IMR-90 (cell line): Measurements from ENCODE around the gene DDIAS. TPM values are rescaled to one million over a fixed set of nuclear protein-coding genes. Genes with fewer than 3 reads are reported as not detected.

ENCODE experiments used
- ATAC-seq: fragments of 200-7000 bp; cut with Tn5 transposase; 2 replicates; pipeline ENCODE4 v1.9.1; 2020; ENCODE audit warnings: low read depth, mild to moderate bottlenecking, moderate library complexity
- BruUV-seq: library from RNA; stranded (reverse); fragments of 400-500 nt; replicated peaks from 2 replicates; lab custom pipeline; 2021; lab: Mats Ljungman, UMichigan
- CTCF ChIA-PET: fragments of 300-600 bp; formaldehyde crosslinking; extraction: SDS; loops from one replicate; lab custom pipeline; 2021; ENCODE audit warnings: antibody characterized with exemption; lab: Yijun Ruan, JAX
- POLR2A ChIA-PET: fragments of 300-600 bp; sonication (Branson Sonifier 250); formaldehyde crosslinking; loops from one replicate; lab custom pipeline; 2022; ENCODE audit warnings: antibody characterized with exemption; ENCODE audit not compliant: unreplicated experiment; lab: Charles Lee
- DNase-seq: peaks from one replicate; pipeline ENCODE4 v3.0.0; 2013
- H2AFZ ChIP-seq: replicated peaks from 2 replicates; pipeline ENCODE3; 2013; ENCODE audit warnings: low read length, mild to moderate bottlenecking; ENCODE audit not compliant: poor library complexity
- H2AK5ac ChIP-seq: 2 replicates; pipeline ENCODE4 v1.6.1; 2013; ENCODE audit warnings: low read depth, low read length, inconsistent platforms
- H2AK9ac ChIP-seq: replicated peaks from 2 replicates; pipeline ENCODE3; 2013; ENCODE audit warnings: mild to moderate bottlenecking, low read depth, low read length, moderate library complexity; ENCODE audit not compliant: poor library complexity
- H2BK120ac ChIP-seq: 2 replicates; pipeline ENCODE4 v1.6.1; 2013; ENCODE audit warnings: low read depth, low read length, inconsistent platforms
- H2BK15ac ChIP-seq: 3 replicates; pipeline ENCODE4 v1.6.1; 2013; ENCODE audit warnings: low read depth, low read length, inconsistent platforms
- H2BK20ac ChIP-seq: 2 replicates; pipeline ENCODE4 v1.6.1; 2013; ENCODE audit warnings: low read depth, mild to moderate bottlenecking, inconsistent platforms, low read length, moderate library complexity
- H2BK5ac ChIP-seq: 2 replicates; pipeline ENCODE4 v1.6.1; 2013; ENCODE audit warnings: mild to moderate bottlenecking, low read depth, low read length, inconsistent platforms; ENCODE audit not compliant: poor library complexity, severe bottlenecking
- H3K14ac ChIP-seq: replicated peaks from 2 replicates; pipeline ENCODE4 v1.6.1; 2013; ENCODE audit warnings: low read depth, low read length, inconsistent platforms
- H3K18ac ChIP-seq: 2 replicates; pipeline ENCODE4 v1.6.1; 2013; ENCODE audit warnings: low read depth, low read length, control low read depth
- H3K23ac ChIP-seq: 2 replicates; pipeline ENCODE4 v1.6.1; 2013; ENCODE audit warnings: low read depth, low read length, inconsistent platforms
- H3K27ac ChIP-seq: 2 replicates; pipeline ENCODE4 v1.5.1; 2013; ENCODE audit warnings: mild to moderate bottlenecking, control low read depth, low read length; ENCODE audit not compliant: insufficient read depth
- H3K27me3 ChIP-seq: 2 replicates; pipeline ENCODE4 v1.6.1; 2013; ENCODE audit warnings: low read length; ENCODE audit not compliant: control insufficient read depth, insufficient read depth
- H3K36me3 ChIP-seq: 2 replicates; pipeline ENCODE4 v1.6.1; 2013; ENCODE audit warnings: low read length, mixed read lengths; ENCODE audit not compliant: control insufficient read depth, insufficient read depth
- H3K4ac ChIP-seq: 2 replicates; pipeline ENCODE4 v1.6.1; 2013; ENCODE audit warnings: low read depth, low read length, inconsistent platforms
- H3K4me1 ChIP-seq: 2 replicates; pipeline ENCODE4 v1.6.1; 2013; ENCODE audit warnings: low read length, mixed read lengths; ENCODE audit not compliant: control insufficient read depth, insufficient read depth
- H3K4me2 ChIP-seq: 2 replicates; pipeline ENCODE4 v1.6.1; 2013; ENCODE audit warnings: low read depth, mild to moderate bottlenecking, control low read depth, low read length, moderate library complexity
- H3K4me3 ChIP-seq: 2 replicates; pipeline ENCODE4 v1.5.1; 2013; ENCODE audit warnings: low read depth, mild to moderate bottlenecking, control low read depth, low read length, moderate library complexity; ENCODE audit not compliant: insufficient read depth
- H3K56ac ChIP-seq: 2 replicates; pipeline ENCODE4 v1.6.1; 2013; ENCODE audit warnings: low read length, inconsistent platforms; ENCODE audit not compliant: insufficient read depth; ENCODE audit errors: extremely low read depth
- H3K79me1 ChIP-seq, 2 experiments: 2 replicates each; pipeline ENCODE4 v1.6.1; 2013; ENCODE audit warnings: low read length in 2 of 2, inconsistent platforms in 1 of 2, low read depth in 1 of 2
- H3K9ac ChIP-seq: 2 replicates; pipeline ENCODE4 v1.6.1; 2013; ENCODE audit warnings: low read depth, low read length, control low read depth
- H3K9me1 ChIP-seq: 2 replicates; pipeline ENCODE4 v1.6.1; 2013; ENCODE audit warnings: low read length, inconsistent platforms; ENCODE audit not compliant: insufficient read depth
- H3K9me3 ChIP-seq: 2 replicates; pipeline ENCODE4 v1.6.1; 2013; ENCODE audit warnings: low read length; ENCODE audit not compliant: control insufficient read depth, insufficient read depth
- H4K20me1 ChIP-seq: 2 replicates; pipeline ENCODE4 v1.6.1; 2013; ENCODE audit warnings: low read length, inconsistent platforms; ENCODE audit not compliant: insufficient read depth
- H4K5ac ChIP-seq: 2 replicates; pipeline ENCODE4 v1.6.1; 2013; ENCODE audit warnings: mild to moderate bottlenecking, low read depth, low read length, control low read depth
- H4K8ac ChIP-seq, 2 experiments: 2 replicates each; pipeline ENCODE4 v1.6.1; 2013; ENCODE audit warnings: low read depth in 2 of 2, low read length in 2 of 2, control low read depth in 1 of 2, inconsistent platforms in 1 of 2
- H4K91ac ChIP-seq: 2 replicates; pipeline ENCODE4 v1.6.1; 2013; ENCODE audit warnings: low read depth, low read length, inconsistent platforms; ENCODE audit not compliant: insufficient read depth
- CEBPB ChIP-seq: IDR thresholded peaks from 2 replicates; pipeline ENCODE4 v1.6.1; 2012; ENCODE audit warnings: low read depth, low read length, improper control_type of control experiment
- CHD1 ChIP-seq: IDR thresholded peaks from 2 replicates; pipeline ENCODE4 v1.6.1; 2012; ENCODE audit warnings: low read depth, low read length, improper control_type of control experiment
- ELK1 ChIP-seq: fragments of 150-350 bp; IDR thresholded peaks from 2 replicates; pipeline ENCODE4 v1.6.1; 2016; ENCODE audit warnings: low read depth, mild to moderate bottlenecking, low read length, moderate library complexity, borderline replicate concordance
- FOS ChIP-seq: fragments of 150-350 bp; IDR thresholded peaks from 2 replicates; pipeline ENCODE4 v1.6.1; 2016; ENCODE audit warnings: low read depth, low read length
- MAFK ChIP-seq: IDR thresholded peaks from 2 replicates; pipeline ENCODE4 v1.6.1; 2012; ENCODE audit warnings: low read depth, low read length, improper control_type of control experiment
- MAZ ChIP-seq: IDR thresholded peaks from 2 replicates; pipeline ENCODE4 v1.6.1; 2012; ENCODE audit warnings: low read depth, mild to moderate bottlenecking, low read length, improper control_type of control experiment, moderate library complexity, borderline replicate concordance
- MXI1 ChIP-seq: IDR thresholded peaks from 2 replicates; pipeline ENCODE4 v1.6.1; 2012; ENCODE audit warnings: low read depth, mild to moderate bottlenecking, low read length, moderate library complexity, borderline replicate concordance
- NFE2L2 ChIP-seq: fragments of 150-350 bp; IDR thresholded peaks from 2 replicates; pipeline ENCODE4 v1.6.1; 2016; ENCODE audit warnings: low read depth, mild to moderate bottlenecking, low read length
- POLR2A ChIP-seq: IDR thresholded peaks from 2 replicates; pipeline ENCODE4 v1.6.1; 2012; ENCODE audit warnings: mild to moderate bottlenecking, low read depth, low read length
- RAD21 ChIP-seq: IDR thresholded peaks from 2 replicates; pipeline ENCODE4 v1.6.1; 2012; ENCODE audit warnings: low read length, improper control_type of control experiment
- RFX5 ChIP-seq: IDR thresholded peaks from 2 replicates; pipeline ENCODE4 v1.8.0; 2012; ENCODE audit warnings: low read depth, mild to moderate bottlenecking, low read length, moderate library complexity
- SMC3 ChIP-seq: fragments of 150-350 bp; IDR thresholded peaks from 2 replicates; pipeline ENCODE4 v1.6.1; 2016; ENCODE audit warnings: low read depth, mild to moderate bottlenecking, antibody characterized with exemption, low read length, moderate library complexity
- WGBS, 2 experiments: methylation state at CpG; one replicate each; pipeline versions ENCODE4 v1.1.5 to v1.1.7; 2013; ENCODE audit warnings: missing lambda C conversion rate in 2 of 2; ENCODE audit not compliant: insufficient read length in 1 of 2; ENCODE audit errors: extremely low coverage in 2 of 2; 5-methylcytosine and 5-hydroxymethylcytosine counted together
- dilution Hi-C: fragments of 300-500 bp; cut with HindIII; formaldehyde crosslinking; loops from one replicate; pipeline ENCODE4 v1.14.3; 2018; ENCODE audit warnings: low sequenced_read_pairs; ENCODE audit not compliant: unreplicated experiment
- in situ Hi-C: fragments of 300-500 bp; cut with MboI; formaldehyde crosslinking; loops from 3 replicates; pipeline ENCODE4 v1.14.3; 2019; ENCODE audit warnings: low sequenced_read_pairs, inconsistent platforms, mixed read lengths
- intact Hi-C: fragments of 100-400 bp; cut with micrococcal nuclease; formaldehyde crosslinking; loops from 2 replicates; pipeline ENCODE4 v1.10.0; 2022
- polyA plus RNA-seq, 3 experiments: library from polyadenylated mRNA; depleted of rRNA; stranded (reverse); fragments of >200 nt; gene quantifications; 2 replicates each; pipeline ENCODE4 v1.2.3, GENCODE V29; 2012; ENCODE audit warnings: low replicate concordance in 1 of 3
- total RNA-seq: library from RNA; depleted of rRNA; stranded (reverse); fragments of >200 nt; gene quantifications from 2 replicates; pipeline ENCODE4 v1.2.3, GENCODE V29; 2012
- TF ChIP-seq, protein P1 (sequence below): fragments of 150-350 bp; IDR thresholded peaks from 2 replicates; pipeline ENCODE4 v1.6.1; 2017; ENCODE audit warnings: mild to moderate bottlenecking, antibody characterized with exemption, low read length, low read depth
- TF ChIP-seq, protein P2 (sequence below): conservative IDR thresholded peaks from 2 replicates; pipeline ENCODE4 v1.5.1; 2012; ENCODE audit warnings: mild to moderate bottlenecking, low read depth, low read length, improper control_type of control experiment

Gene DDIAS
- total and polyA plus RNA-seq, 2 of the 4 experiments (the other 2 are of a cell fraction): 4.3 to 15.8 TPM

DNA sequence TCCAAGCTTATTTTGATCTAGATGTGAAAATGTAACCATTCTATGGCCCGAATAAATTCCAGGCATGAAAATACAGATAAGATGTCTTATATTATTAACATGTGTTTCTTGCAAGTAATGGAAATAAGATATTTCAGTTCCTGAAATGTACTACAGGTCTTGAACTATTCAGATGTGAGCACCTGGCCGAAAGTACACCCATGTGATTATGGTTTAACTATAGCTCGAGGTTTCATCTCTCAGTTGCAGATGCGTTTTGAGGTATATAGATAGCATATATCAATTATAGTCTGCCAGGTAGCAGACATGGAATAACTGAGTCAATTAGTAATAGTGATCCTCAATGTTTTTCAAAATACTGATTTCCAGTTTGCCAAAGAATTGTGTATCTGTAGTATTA, 68.3 kb downstream of the DDIAS start:
- H3K4me3 ChIP-seq: no peak overlapping the region
- no peak overlapping the region for H3K9ac ChIP-seq
- H3K56ac ChIP-seq: no peak overlapping the region
- H2AK9ac ChIP-seq: no peak overlapping the region
- no peaks in the 10 kb centered on the region for H3K9me1 ChIP-seq
- H4K8ac ChIP-seq: no peak overlapping the region
- no peak overlapping the region for H2BK5ac ChIP-seq
- H3K27me3 ChIP-seq: no peaks in the 10 kb centered on the region
- TF ChIP-seq ELK1 (no peak), FOS (no peak), RFX5 (no peak), SMC3 (no peak), CEBPB (no peak), MAFK (no peak), POLR2A (no peak), RAD21 (no peak), MXI1 (no peak), CHD1 (no peak), MAZ (no peak), NFE2L2 (no peak)
- TF ChIP-seq, protein P1, sequence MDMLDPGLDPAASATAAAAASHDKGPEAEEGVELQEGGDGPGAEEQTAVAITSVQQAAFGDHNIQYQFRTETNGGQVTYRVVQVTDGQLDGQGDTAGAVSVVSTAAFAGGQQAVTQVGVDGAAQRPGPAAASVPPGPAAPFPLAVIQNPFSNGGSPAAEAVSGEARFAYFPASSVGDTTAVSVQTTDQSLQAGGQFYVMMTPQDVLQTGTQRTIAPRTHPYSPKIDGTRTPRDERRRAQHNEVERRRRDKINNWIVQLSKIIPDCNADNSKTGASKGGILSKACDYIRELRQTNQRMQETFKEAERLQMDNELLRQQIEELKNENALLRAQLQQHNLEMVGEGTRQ: no peak
- TF ChIP-seq, protein P2, sequence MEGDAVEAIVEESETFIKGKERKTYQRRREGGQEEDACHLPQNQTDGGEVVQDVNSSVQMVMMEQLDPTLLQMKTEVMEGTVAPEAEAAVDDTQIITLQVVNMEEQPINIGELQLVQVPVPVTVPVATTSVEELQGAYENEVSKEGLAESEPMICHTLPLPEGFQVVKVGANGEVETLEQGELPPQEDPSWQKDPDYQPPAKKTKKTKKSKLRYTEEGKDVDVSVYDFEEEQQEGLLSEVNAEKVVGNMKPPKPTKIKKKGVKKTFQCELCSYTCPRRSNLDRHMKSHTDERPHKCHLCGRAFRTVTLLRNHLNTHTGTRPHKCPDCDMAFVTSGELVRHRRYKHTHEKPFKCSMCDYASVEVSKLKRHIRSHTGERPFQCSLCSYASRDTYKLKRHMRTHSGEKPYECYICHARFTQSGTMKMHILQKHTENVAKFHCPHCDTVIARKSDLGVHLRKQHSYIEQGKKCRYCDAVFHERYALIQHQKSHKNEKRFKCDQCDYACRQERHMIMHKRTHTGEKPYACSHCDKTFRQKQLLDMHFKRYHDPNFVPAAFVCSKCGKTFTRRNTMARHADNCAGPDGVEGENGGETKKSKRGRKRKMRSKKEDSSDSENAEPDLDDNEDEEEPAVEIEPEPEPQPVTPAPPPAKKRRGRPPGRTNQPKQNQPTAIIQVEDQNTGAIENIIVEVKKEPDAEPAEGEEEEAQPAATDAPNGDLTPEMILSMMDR: no peak
- H3K4ac ChIP-seq: no peak overlapping the region
- dilution Hi-C loops: no loop called here
- POLR2A ChIA-PET: no interaction called here
- H4K20me1 ChIP-seq: no peaks in the 10 kb centered on the region
- no TSS peak for BruUV-seq
- intact Hi-C loops: no loop called here
- no peak overlapping the region for H4K91ac ChIP-seq
- ATAC-seq (no peak), DNase-seq (no peak)
- no peak overlapping the region for H2BK20ac ChIP-seq
- no peaks in the 10 kb centered on the region for H3K36me3 ChIP-seq
- H3K4me2 ChIP-seq: no peak overlapping the region
- H3K23ac ChIP-seq: no peak overlapping the region
- H2AK5ac ChIP-seq: no peak overlapping the region
- H3K4me1 ChIP-seq: no peaks in the 10 kb centered on the region
- H4K5ac ChIP-seq: no peak overlapping the region
- no CpG with 5 or more reads among the region's 4 CpGs for WGBS, 2 experiments
- H3K27ac ChIP-seq: no peak overlapping the region
- CTCF ChIA-PET: no interaction called here
- no peaks in the 10 kb centered on the region for H3K79me1 ChIP-seq
- no peak overlapping the region for H2AFZ ChIP-seq
- in situ Hi-C loops: no loop called here
- H3K9me3 ChIP-seq: no peaks in the 10 kb centered on the region
- H2BK15ac ChIP-seq: no peak overlapping the region
- no peak overlapping the region for H2BK120ac ChIP-seq
- H3K14ac ChIP-seq: no peak overlapping the region
- H3K18ac ChIP-seq: no peak overlapping the region
